Sigmoid colon (tissue), 4 donors: ENCODE measurements around the gene PDGFD.

Experiments
- CTCF ChIP-seq, 4 experiments: fragments of 450-650 bp in 3 of 4; fragments of 200-600 bp in 1 of 4; IDR thresholded peaks; one replicate each; pipeline ENCODE4 v1.5.1; 2016 to 2019; ENCODE audit warnings: antibody characterized with exemption in 4 of 4, mild to moderate bottlenecking in 3 of 4, moderate library complexity in 2 of 4
- POLR2A ChIP-seq, 2 donors: fragments of 450-650 bp; IDR thresholded peaks; one replicate each; pipeline ENCODE4 v1.6.1; 2016; ENCODE audit warnings: antibody characterized with exemption in 2 of 2, mild to moderate bottlenecking in 2 of 2, moderate library complexity in 2 of 2
- POLR2AphosphoS5 ChIP-seq, 4 donors: sonication (generic); formaldehyde crosslinking; IDR thresholded peaks; one replicate each; pipeline ENCODE4 v1.6.1; 2017; ENCODE audit warnings: antibody characterized with exemption in 4 of 4

GRCh38 chr11:103920449-103920848 is 243.5 kb downstream of the PDGFD start:
- TF ChIP-seq CTCF (IDR thresholded peaks at IDR 0.05), result no peak
- TF ChIP-seq POLR2AphosphoS5 (IDR thresholded peaks at IDR 0.05), result no peak
- TF ChIP-seq POLR2A (IDR thresholded peaks at IDR 0.05), result no peak
